Retinal pigment epithelial cell (primary cell): ENCODE data around the gene CCDC57.

Experiments used
- DNase-seq: peaks from one replicate; pipeline ENCODE4 v3.0.0-alpha.2; 2010; ENCODE audit warnings: low read depth
- H3K4me3 ChIP-seq: 2 replicates; pipeline ENCODE4 v1.5.1; 2011; ENCODE audit warnings: mild to moderate bottlenecking, low read length, control low read depth, moderate library complexity
- CTCF ChIP-seq: conservative IDR thresholded peaks from 2 replicates; pipeline ENCODE4 v1.5.1; 2011; ENCODE audit warnings: low read depth, low read length, control low read depth, inconsistent platforms

CCDC57 gene

GRCh38 chr17:82091264-82092066 is 121.2 kb downstream of the CCDC57 start:
- no peak for TF ChIP-seq CTCF
- DNase-seq = no peak
- H3K4me3 ChIP-seq = no peak overlapping the region

DNA sequence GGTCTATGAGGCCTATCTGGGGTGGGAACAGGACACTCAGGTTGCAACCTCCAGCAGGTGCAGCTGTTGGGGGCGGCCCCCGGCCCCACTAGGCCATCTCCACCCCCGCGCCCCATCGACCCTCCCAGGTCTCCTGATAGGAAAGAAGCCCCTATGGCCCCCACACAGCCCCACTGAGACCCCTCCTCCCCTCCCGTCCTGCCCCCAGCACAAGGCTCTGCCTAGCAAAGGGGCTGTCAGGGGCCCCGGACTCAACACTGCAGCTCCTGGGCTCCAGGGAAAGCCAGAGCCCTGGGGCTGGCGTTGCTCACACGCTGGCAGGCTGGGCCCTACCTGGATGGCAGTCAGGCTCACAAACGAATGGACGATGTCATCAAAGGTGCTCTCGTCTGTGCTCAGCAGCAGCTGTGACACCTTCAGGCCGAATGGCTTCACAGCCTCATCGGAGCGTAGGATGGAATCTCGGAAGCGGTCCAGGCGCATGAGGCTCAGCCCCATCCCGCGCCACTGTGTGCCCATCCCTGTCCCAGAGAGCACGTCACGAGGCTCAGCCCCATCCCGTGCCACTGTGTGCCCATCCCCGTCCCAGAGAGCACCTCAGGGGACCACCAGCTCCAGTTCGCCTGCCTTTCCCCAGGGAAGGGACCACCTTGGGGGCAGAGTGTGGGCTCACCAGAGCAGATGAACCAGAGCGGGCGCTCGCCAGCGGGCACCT is 121.9 kb downstream of the CCDC57 start:
- no peak for DNase-seq
- no peak for TF ChIP-seq CTCF
- H3K4me3 ChIP-seq = no peak overlapping the region

DNA sequence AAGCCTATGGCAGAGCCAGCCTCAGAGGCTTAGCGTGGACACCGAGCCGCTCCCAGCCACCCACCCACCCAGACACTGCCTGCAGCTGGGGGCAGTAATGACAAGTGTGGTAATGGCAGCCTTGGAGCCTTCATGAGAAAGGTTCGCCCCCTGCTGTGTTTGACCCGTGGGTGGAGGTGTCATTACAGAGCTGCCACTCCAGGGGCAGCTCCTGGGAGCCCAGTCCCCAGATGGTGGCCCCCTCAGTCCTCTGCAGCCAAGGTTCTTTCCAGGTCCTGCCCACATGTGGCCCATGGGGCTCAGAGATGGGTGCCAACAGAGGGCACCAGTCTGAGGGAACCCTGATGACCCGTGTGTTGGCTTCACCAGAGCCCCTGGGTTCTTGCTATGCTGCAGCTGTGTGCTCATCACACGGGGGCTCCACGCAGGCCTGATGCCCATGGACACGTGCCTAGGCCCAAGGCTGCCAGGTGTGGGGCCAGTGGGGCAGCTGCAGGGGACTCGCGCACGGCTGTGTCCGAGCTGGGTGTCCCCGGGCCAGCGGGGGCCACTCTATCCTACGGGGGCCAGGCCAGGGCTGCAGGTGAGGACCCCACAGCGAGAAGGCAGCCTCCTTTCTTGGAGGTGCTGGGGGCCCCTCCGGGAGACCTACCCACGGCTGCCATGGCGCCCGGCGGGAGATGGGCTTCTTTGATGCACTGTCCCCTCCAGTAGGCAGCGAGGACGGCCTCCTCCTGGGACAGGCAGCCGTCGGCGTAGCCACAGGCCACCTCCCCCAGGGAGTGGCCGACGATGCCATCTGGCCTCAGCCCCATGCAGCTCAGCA is 122.7 kb downstream of the CCDC57 start:
- H3K4me3 ChIP-seq = no peak overlapping the region
- TF ChIP-seq CTCF = no peak
- no peak for DNase-seq

DNA sequence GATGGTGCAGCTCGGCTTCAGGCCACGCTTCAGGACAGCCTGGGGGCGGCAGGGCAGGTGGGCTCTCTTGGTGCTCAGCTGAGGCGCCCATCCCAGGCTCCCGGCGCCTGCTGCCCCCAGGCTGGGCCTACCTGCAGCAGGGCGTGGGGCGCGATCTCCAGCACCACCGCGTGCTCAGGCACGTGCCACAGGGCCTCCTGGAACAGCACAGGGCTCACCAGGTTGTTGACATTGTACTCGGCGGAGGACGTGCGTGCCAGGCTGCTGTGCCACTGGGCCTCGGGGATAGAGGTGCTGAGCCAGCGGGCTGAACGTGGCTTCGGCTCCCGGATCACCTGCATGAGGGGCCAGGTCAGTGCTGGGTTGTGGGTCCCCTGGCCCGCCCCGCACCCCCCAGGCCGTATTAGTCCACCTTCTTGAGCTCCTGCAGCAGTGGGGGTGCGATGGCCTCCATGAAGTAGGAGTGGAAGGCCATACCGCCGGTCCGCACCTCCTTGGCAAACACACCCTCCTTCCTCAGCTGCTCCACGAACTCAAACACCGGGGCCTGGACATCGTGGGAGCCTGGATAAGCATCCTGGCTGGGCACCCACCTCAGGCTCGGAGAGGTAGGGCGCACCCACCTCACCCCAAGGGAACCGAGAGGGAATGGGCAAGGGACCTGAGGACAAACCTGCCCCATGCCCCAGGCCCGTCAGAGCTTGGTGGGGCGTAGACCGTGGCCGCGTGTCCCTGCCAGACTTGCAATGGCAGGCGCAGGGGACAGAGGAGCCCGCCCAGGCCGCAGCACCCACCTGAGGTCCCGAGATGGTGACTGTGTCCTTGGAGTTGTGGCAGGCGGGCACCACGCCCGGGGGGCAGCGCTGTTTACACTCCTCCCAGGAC is 123.6 kb downstream of the CCDC57 start:
- no peak for DNase-seq
- TF ChIP-seq CTCF = no peak
- H3K4me3 ChIP-seq = no peak overlapping the region

DNA sequence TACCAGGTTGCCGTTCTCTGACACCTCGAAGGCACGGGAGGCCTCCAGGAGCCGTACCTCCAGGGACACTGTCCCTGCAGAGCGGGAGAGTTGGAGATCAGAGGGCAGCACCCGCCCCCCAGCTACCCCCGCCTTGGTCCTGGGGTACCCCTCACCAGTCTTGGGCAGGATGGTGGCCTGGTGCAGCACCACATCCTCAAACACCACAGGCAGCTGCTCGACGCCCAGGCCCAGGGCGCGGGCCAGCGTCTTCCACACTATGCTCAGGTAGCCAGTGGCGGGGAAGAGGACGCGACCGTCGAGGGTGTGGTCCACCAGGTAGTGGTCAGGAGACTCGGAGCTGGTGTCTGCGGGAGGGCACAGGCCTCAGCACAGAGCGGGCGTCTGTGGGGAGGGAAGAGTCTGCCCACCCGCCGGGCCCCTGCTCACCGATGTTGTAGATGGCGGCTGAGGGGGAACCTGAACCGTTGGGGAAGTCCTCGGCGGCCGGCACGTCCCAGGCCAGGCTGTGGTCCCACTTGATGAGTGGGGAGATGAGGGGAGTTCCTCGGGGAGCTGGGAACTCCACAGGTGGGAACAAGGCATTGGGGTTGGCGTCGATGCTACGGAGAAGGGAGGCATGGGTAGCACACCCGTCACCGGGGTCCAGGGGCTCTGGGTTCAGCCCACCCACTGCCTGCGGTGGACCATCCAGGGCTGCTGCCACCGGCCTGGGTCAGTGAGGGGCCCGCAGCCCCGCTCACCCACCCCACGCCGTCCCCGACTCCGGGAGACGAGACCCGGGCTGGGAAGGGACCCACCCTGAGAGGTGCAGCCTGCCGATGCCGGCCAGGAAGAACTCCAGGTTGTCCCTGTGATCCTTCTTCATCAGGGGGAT is 124.4 kb downstream of the CCDC57 start:
- no peak for TF ChIP-seq CTCF
- no peak for DNase-seq
- H3K4me3 ChIP-seq = no peak overlapping the region
